Central memory CD4-positive, alpha-beta T cell (primary cell): ENCODE results near the gene ZNF787.
"Not testable (repeated sequence)": the region's sequence is repeated elsewhere in the genome, so short reads cannot be mapped to it uniquely, and the experiment has no call there.

Experiments
- DNase-seq: peaks from one replicate; pipeline ENCODE4 v3.0.0; 2022

The ZNF787 gene

GRCh38 chr19:56103027-56103614 is 18.0 kb downstream of the ZNF787 start:
- DNase-seq = no peak

- DNase-seq = no peak
Observed at GRCh38 chr19:56101746-56102535, 19.2 kb downstream of the ZNF787 start.

DNA sequence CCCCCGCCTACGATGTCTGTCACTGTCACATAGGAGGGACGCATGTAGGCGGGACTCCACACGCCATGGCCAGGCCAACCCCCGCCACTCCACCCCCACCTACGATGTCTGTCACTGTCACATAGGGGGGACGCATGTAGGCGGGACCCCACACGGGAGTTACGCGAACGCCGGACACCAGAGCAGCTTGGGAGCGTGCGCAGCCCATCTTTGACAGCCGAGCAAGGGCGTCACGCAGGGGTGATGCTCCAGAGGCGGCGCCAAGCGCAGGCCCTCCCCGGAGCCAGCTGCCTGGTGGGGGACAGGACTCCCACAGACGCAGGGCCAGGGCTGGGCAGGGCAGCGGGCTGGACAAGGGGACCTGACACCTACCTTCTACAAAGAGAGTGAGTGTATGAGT is 20.0 kb downstream of the ZNF787 start:
- DNase-seq = no peak

DNA sequence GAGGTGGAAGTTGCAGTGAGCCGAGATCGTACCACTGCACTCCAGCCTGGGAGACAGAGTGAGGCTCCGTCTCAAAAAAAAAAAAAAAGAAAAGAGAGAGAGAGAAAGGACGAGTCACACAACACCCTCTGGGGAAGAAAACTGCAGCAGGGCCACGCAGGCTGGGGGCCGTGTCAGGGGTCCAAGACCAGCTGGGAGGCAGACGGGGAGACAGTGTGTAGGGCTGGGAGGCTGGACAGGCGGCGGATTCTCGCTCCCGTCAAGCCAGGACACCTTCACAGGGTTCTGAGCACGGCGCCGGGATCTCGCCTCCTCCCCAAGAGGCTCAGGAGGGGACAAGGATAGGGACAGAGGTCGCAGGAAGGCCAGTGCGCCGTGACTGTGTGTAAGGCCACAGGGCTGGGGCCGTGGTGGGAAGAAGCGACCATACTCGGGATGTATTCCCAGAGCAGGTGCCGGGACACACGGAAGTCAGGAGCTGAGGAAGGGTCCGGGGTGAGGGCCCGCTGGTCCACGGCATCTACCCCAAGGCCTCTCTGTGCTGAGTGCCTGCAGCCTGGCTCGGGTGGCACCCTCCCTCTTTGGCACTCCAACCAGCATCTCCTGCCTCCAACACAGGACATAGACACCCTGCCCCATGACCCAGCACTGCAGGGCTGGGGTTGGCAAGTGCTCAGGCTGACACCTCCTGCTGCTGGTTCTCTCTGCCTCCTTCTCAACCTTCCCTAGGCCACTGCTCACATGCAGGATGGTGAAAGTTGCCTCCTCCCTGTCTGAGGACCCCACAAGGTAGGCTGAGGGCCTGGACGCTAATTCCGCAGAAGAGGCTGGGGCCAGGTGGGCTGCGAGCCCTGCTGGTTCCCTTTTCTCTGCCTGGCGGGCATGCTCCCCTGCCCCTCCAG is 21.2 kb downstream of the ZNF787 start:
- DNase-seq = no peak

- DNase-seq = no peak
Observed at GRCh38 chr19:56098731-56099568, 22.1 kb downstream of the ZNF787 start.

DNA sequence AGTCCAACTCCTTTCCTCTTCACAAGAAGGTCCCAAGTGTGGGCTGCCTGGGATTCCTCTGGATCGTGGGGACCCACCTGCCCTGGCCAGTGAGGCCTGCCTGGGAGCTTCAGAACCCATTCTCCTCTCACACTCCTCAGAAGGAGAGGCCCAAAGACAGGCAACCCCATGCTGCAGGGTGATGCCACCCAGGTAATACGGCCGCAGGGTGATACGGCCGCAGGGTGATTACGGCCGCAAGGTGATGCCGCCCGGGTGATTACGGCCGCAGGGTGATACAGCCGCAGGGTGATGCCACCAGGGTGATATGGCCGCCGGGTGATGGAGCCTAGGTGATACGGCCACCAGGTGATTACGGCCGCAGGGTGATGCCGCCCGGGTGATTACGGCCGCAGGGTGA is 22.9 kb downstream of the ZNF787 start:
- not testable (repeated sequence) for DNase-seq

GRCh38 chr19:56097776-56098175 is 23.3 kb downstream of the ZNF787 start:
- DNase-seq = no peak

DNA sequence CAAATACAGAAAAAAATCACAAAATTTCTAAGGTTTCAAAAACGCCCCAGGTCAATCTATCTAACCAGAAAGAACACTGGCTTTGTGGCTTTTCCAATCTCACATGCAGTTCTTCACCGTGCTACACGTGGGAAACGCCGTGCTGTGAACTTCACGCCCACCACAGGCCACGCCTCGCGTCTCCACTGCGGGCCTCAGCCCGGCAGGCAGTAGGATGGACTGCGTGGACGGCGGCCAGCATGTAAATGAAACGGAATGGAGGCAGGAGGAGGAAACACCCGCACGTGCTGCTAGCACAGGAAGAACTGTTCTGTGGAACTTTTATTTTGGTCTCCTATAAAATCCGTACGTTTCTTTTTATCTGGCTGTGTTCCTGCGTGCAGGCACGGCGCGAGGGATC is 23.8 kb downstream of the ZNF787 start:
- no peak for DNase-seq

DNA sequence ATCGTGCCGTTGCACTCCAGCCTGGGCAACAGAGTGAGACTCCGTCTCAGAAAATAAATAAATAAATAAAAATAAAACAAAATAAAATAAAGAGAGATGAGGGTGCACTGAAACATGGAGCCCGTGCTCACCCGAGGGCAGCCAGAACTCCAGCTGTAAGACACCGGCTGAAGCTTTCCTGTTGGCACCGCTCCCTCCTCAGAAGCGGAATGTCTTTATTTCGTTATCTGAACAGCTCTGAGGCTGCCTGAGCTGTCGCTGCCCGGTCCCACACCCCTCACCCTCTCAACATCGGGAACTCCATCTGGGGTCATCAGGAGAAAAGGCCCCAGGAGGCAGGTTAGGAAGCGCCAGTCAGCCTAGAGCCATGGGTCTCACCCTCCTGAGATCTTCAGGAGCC is 24.4 kb downstream of the ZNF787 start:
- DNase-seq = no peak

DNA sequence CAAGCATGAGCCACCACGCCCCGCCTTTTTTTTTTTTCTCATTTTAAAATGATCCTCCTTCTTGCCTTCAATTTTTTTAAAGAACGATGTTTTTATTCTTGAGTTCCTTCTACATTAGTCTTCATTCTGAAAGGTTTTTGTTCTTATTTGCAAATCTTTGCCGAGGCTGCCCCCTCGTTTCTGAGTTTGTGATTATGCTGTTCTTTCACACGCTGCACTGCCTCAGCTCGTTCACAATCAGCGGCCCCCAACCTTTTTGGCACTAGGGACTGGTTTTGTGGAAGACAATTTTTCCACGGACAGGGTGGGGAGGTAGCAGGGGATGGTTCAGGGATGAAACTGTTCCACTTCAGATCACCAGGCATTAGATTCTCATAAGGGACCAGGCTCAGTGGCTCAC is 26.6 kb downstream of the ZNF787 start:
- no peak for DNase-seq

GRCh38 chr19:56092685-56093631 is 28.1 kb downstream of the ZNF787 start:
- DNase-seq = no peak

DNA sequence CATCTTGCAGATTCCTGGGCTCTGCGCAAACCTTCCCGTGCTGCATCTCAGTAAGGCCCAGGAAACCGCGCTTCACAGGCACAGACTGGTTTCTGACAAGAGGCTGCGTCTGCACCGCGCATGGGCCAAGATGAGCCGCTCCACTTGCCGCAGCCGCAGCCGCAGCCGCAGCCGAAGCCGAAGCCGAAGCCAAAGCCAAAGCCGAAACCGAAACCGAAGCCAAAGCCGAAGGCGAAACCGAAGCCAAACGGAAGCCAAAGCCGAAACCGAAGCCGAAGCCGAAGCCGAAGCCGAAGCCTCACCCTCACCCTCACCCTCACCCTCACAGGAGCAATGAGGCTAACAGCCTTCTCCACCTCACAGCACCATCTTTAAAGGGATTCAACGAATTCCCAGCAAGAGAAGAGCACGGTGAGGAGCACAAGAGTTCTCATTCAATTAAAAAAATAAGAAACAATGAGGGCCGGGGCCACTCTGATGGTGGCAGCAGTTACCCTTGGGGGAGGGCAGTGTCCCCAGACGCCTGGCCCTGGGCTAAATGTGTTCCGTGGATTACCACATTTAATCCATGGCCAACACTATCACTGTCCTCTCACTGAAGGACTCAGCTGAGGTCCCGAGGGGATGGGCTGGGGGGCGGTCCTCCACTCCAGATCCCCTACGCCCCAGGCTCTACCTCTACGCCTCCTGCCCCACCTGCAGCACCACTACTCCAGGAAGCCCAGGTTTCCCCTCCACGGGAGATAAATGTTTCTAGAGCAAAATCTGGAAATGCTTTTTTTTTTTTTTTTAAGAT is 29.1 kb downstream of the ZNF787 start:
- DNase-seq = peak; percentile 36

DNA sequence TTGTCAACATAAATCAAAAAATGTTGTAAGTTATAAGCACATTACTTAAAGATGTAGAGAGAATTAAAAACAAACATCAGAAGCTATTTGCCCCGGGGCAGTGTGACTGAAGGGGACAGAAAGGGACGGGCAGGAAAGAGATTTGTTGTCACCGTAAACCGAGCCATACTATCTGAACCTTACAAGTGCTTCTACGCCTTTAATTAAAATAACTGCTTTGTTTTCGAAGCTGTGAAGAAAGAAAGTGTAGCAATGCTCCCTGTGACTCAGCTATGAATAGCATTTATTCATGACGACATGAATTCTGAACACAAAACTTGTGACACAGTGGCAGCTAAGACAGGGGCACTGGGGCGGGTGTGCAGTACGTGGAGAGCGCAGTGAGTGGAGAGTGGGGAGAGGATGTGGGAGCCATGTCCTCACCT is 30.0 kb downstream of the ZNF787 start:
- no peak for DNase-seq

DNA sequence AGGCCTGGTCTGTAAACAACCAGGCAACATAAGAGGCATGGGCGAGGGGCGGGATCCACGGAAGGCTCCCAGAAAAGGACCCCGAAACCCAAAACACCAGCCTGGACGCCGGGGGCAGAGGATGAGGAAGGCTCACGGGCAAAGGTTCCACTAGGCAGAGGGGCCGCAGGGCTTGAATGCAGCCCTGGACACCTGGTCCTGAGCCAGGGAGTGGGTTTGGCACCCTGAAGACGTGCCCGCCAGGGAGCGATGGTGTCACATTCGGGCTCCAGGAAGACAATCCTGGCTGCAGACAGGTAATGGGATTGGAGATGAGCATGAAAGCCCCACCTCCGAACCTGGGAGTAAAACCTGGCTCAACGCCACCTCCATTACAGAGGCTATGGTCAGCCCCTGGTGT is 31.8 kb downstream of the ZNF787 start:
- DNase-seq = no peak

DNA sequence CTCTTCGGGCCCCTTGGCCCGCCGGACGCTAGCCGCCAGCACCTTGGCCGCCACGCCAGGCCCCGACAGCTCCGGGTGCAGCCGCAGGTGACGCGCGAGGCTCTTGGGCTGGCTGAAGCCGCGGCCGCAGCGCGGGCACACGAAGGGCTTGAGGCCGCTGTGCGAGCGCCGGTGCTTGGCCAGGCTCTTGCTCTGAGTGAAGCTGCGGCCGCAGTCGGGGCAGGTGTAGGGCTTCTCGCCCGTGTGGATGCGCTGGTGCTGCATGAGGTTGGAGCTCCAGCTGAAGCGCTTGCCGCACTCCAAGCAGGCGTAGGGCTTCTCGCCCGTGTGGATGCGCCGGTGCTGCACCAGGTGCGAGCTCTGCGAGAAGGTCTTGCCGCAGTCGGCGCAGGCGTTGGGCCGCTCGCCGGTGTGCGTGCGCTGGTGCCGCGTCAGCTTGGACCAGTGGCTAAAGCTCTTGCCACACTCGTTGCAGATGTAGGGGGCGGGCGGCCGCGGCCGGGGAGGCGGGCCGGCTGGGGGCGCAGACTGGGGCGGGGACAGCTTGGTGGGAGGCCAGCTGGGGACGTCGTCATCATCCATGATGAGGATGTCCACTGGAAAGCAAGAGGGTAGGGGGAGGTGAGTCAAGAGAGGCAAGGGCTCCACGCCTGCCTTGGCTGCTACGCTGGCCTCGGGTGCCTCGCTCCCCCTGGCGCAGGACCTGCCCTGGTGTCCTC is 32.4 kb downstream of the ZNF787 start:
- DNase-seq = no peak

DNA sequence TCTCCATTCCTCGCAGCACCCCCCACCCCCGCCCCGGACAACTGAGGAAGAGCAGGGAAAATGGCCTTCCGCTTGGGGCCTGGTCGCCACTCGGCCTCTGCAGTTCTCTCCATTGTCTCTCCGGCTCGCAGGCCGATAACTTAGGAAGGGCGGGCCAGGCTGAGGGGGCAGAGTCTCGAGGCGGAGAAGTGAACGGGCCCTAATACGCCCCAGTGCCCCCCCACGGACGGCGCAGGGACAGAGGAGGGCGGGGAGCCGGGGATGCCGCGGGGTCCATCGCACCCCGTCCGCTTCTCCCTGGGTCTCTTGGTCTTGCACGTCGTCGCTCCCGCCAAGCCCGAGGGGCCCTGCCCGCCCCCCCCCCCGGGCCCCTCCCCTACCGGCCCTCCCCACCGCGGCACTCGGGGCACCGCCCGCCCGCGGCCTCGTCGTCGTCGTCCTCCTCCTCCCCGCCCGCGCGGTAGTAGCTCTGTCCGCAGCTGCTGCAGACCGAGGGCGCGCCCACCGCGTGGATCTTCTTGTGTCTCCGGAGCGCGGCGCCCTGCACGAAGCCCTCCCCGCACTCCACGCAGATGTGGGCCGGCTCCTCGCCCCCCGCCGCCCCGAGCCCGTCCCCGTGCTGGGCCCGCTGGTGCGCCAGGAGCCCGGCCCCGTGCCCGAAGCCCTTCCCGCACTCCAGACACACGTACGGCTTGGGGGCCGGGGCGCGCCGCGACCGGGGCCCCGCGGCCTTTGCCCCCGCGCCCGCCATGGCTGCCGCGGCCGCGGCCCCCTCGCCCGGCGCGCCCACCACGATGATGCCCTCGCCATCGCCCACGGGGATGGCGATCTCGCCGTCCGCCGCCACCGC is 33.2 kb downstream of the ZNF787 start:
- DNase-seq = no peak

DNA sequence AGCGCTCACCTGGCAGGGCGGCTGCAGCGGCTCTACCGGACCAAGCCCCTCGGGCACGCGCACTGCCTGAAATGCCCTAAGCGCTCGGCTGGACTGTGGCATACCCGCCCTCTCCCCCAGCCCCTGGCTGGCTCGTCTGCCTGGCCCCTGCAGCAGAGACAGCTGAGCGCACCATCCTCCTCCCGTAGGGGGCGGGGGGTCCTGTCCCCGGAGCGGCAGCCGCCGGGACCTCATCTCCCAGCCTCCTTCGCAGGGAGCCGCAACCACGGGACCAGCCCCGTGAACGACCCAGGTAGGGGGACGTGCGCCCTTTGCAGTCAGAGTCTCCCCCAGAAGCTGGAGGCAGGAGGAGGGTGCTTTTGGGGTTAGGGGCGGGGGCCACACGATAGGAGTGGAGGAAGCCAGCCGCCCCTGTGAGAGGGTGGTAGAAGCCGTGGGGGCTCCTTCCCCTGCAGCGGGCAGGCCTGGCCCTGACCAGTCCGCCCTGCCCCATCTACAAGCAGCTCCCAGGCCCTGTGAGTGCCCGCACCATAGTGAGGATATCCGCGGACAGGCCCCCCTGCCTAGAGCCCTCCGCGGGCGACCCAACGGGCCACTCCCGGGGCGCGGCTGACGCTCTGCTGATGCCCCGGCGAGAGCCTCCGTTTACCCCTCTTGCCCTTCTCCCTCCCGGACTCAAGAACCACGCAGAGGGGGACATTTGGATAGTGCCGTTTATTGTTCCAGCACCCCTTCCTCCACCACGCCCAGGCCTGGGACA is 34.2 kb downstream of the ZNF787 start:
- DNase-seq = no peak
